GM21390 (cell line): ENCODE measurements around the gene PPP1R7.

Experiments
- ATAC-seq: cut with Tn5 transposase; IDR thresholded peaks from one replicate; pipeline ENCODE4 v1.9.1; 2021; ENCODE audit not compliant: unreplicated experiment

PPP1R7 gene

GRCh38 chr2:241138471-241138870 lies 11.8 kb upstream of the PPP1R7 start:
- no peak for ATAC-seq

DNA sequence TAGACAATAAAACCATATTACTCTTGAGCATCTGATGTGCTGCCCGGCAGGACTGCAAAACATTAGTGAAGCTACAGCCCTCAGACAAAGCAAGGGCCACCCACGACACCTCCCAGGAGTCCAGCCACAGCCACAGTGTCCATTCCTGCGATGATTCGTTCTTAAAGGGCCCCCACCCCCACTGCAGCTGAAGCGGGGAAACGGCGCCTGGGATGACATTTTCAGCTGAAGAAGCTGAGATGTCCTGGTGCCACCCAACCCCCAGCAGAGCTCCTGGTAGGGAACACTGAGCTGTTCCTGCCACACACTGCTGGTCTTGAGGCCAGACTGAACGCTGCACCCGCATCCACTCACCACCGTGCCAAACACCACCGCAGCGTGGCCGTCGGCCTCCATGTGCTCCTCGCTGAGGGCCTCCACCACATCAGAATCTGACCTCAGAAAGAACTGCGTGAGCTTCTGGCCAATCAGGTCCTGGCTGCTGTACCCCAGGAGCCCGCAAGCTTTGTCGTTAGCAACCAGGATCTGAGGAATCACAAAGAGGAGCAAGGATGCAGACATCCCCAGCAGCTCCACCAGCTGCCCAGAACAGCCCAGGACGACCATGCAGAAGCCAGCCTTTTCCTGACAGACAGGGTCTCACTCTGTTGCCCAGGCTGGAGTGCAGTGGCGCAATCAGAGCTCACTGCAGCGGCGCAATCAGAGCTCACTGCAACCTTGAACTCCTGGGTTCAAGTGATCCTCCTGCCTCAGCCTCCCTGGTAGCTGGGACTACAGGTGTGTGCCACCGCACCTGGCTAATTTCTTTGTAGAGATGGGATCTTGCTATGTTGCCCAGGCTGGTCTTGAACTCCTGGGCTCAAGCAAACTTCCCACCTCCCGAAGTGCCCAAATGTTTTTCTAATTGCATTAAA lies 10.5 kb upstream of the PPP1R7 start:
- ATAC-seq = no peak

GRCh38 chr2:241140445-241140840 lies 9.8 kb upstream of the PPP1R7 start:
- no peak for ATAC-seq

- no peak for ATAC-seq
Measured at GRCh38 chr2:241141214-241141770, 9.0 kb upstream of the PPP1R7 start.

DNA sequence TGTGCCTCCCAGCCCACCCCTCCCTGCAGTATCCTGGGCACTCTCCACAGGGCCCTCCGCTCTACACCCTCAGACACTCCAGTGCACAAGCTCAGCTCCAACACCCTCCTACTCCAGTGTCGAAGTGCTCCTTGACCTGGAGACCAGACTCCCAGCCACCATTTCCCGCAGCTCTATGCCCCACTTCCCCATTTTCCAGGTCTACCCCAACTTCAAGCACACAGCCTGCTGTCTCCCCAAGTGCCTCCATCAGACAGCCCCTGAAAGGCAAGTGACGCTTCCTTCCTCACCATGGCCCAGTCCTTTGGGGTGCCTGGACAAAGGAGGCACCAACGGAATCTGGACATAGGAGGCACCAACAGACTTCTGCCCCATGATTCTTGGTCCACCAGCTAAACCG lies 8.2 kb upstream of the PPP1R7 start:
- no peak for ATAC-seq

GRCh38 chr2:241142593-241142992 lies 7.7 kb upstream of the PPP1R7 start:
- ATAC-seq = no peak

- no peak for ATAC-seq
Measured at GRCh38 chr2:241146286-241146685, 4.0 kb upstream of the PPP1R7 start.

GRCh38 chr2:241147336-241147735 lies 2.9 kb upstream of the PPP1R7 start:
- ATAC-seq = no peak

DNA sequence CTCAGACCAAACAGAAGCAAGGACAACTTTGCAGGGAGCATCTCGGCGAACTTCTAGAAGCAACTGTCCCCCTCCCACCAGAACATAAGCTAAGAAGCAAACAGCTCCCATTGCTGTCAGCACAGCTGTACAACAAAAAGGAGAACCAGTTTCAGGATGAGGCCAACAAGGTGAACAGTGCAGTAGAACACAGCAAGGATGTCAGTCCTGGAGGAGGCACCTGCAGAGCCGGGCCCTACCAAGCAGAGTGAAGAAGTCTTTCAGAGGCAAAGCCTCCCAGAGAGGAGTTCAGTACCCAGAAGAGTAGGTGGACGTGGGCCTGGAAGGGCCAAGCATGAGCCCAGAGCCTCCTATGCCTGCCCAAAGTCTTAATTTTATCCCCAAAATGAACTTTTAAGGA lies 2.0 kb upstream of the PPP1R7 start:
- no peak for ATAC-seq

DNA sequence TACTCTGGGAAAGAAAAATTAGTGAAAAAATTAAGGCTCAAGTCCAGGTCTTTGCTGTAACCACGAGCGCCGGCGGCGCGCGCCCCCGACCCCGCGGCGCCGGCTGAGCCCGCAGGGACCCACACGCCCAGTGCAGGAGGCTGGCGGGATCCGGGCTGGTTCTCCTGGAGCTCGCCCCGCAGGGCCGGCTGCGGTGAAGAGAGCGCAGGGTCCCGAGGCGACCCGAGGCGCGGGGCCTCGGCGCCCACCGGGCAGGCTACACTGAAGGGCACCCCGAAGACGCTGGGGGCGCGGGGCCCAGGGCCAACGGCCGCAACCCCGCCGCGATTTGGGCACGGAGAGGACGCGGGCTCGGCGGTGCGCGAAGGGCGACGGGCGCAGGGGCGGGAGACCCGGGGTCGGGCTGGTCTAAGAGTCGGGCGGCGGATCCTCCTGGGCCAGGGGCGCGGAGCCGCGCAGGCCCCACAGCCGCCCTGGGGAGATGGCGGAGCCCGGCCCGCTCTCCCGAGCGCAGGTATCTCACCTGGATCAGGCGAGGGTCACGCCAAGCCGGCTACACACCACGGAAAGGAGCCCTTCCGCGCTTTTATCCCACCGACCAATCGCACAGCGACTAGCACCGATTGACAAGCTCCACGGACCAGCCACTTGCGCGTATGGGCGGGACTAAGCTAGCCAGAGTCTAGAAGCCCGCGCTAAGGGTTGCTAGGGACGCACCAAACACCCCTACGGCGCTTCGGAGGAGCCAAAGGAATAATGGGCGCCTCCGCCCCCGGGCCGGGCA lies 1.2 kb upstream of the PPP1R7 start, which contains the start of gene PASK:
Gene PASK (minus strand): TSS at position 582 of the 784 bp plus-strand sequence. CDS start 6,440 bp downstream, outside the sequence.
- ATAC-seq = peak; percentile 73

DNA sequence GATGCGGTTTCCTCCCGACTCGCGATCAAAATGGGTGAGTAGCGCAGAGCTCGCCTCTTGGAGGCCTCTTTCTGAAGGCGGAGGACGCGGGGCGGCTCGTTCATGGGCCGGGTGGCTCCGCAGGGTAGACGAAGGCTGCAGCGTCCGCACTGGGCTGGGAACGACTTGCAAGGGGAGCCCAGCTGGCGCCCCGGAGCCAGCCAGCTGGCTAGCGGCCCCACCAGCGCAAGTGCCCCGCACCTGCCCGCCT lies 667 bp upstream of the PPP1R7 start:
- ATAC-seq = peak; percentile 8

DNA sequence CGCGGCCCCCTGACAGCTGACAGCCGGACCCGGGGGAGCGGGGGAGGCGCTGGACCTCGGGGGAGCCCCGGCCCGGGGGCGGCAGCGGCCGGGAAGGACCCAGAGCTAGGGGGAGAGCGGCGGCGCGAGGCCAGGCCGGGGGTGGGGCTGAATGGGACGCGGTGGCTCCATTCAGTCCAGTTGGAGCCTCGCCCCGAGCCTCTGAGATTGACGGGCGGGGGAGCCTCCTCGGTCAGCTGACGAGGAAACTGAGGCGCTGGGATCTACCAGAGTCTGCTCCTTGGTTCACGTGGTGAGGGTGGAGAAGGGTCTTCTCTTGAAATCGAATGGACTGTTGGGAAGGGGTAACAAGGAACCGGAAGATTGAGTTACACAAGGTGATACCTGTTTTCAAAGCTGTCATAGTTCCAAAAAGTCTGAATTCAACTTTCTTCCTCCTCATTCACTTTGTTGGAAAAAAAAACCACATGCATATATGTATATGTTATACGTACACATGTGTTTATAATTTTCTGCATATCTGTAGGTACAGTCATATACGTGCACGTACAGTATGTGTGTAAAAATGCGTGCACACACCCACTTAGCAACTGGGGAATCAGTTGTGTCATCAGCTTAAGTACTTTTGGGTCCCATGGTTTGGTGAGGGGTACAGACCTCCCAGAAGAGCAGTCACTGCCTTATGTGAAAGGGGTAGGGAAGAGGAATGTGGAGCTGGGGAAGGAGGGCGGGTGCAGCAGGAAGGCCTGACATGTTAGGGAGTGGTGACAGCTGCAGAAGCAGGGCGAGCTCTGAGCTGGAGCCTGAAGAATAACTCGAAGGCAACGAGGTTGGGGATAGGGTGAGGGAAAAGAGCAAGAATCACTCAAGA lies 628 bp downstream of the PPP1R7 start:
- ATAC-seq = no peak

- ATAC-seq = no peak
Measured at GRCh38 chr2:241151934-241152660, 1.8 kb downstream of the PPP1R7 start.

GRCh38 chr2:241153616-241154015 lies 3.3 kb downstream of the PPP1R7 start:
- no peak for ATAC-seq

DNA sequence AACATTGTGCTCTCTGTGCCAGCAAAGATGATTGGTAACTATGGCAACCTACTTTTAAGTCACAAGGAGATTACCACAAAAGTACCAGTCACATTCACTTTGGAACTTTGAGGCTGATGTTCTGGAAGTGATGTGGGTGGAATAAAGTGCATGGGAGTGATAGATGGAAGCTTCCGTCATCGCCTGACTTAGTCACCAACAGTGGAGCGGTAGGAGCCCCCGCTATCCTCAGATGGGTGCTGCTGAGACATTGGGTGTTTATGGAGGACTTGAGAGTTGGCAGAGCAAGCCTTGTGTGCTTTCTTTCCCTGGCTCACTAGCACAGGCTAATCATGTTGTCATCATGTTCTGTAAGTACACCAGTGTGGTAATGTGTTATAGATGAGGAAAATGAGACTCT lies 4.6 kb downstream of the PPP1R7 start:
- ATAC-seq = no peak

DNA sequence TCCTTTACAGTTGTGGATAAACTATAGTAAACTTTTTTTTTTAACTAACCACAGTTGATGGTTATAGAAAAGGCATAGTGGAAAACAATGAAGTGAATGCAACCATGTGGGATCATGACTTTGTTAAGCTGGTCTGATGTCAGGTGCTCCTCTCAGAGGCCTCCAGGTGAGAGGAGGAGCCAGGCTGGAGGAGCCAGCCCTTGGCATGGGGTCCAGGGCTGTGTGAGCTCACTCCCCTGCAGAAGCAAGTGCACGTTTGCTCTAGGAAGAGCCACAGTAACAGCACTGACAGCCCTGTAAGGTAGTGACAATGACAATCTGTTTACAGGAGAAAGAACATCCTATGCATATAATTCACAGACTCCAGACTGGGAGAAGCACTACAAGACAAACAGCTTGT lies 5.7 kb downstream of the PPP1R7 start:
- no peak for ATAC-seq

DNA sequence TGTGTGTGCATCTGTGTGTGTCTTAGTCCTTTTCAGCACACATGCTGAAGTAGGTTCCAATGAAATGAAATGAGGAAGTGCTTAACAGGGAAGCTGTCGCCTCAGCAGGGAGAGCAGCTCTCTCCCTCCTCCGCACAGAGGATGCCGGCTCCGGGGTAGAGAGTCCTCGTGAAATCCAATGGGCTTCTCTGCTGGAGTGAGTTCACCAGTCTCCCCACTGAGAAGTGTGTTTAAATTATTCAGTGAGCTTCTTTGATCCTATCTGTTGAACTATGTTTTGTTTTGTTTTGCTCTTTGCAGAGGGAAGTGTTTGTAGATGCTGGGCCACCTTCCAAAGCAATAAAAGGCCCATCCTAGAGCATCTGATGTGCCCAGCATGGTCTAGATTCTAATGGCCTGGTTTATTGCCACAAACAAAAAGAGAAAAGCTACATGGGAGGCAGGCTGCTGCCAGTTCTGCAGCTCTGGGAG lies 6.7 kb downstream of the PPP1R7 start:
- no peak for ATAC-seq

- no peak for ATAC-seq
Measured at GRCh38 chr2:241157841-241158545, 7.7 kb downstream of the PPP1R7 start.

- no peak for ATAC-seq
Measured at GRCh38 chr2:241158546-241158900, 8.3 kb downstream of the PPP1R7 start.

- no peak for ATAC-seq
Measured at GRCh38 chr2:241159116-241159515, 8.8 kb downstream of the PPP1R7 start.
